ENCODE measurements around the gene KMO.
A peak's percentile ranks its signal among the peaks of the same experiment; 100 is the strongest.

Gene KMO

GRCh38 chr1:241542199-241542907, 10.2 kb downstream of the KMO start:
- DNase-seq (ENCODE audit: low spot score) = no peak

GRCh38 chr1:241548008-241548407, 15.8 kb downstream of the KMO start:
- no peak for DNase-seq (ENCODE audit: low spot score)

- no peak for DNase-seq (ENCODE audit: low spot score)
Measured at GRCh38 chr1:241550318-241550717, 18.1 kb downstream of the KMO start.

- peak; percentile 54 for DNase-seq (ENCODE audit: low spot score)
Measured at GRCh38 chr1:241551759-241552638, 19.8 kb downstream of the KMO start.

GRCh38 chr1:241553886-241554592, 21.9 kb downstream of the KMO start:
- no peak for DNase-seq (ENCODE audit: low spot score)

- DNase-seq (ENCODE audit: low spot score) = no peak
Measured at GRCh38 chr1:241555526-241555925, 23.3 kb downstream of the KMO start.

- DNase-seq (ENCODE audit: low spot score) = no peak
Measured at GRCh38 chr1:241557031-241557430, 24.9 kb downstream of the KMO start.

GRCh38 chr1:241557551-241558193, 25.5 kb downstream of the KMO start:
- no peak for DNase-seq (ENCODE audit: low spot score)

GRCh38 chr1:241560146-241560848, 28.1 kb downstream of the KMO start:
- no peak for DNase-seq (ENCODE audit: low spot score)

- DNase-seq (ENCODE audit: low spot score) = no peak
Measured at GRCh38 chr1:241560849-241561187, 28.6 kb downstream of the KMO start.

GRCh38 chr1:241569848-241570247, 37.7 kb downstream of the KMO start:
- no peak for DNase-seq (ENCODE audit: low spot score)

GRCh38 chr1:241574154-241574553, 42.0 kb downstream of the KMO start:
- no peak for DNase-seq (ENCODE audit: low spot score)

- peak; percentile 24 for DNase-seq (ENCODE audit: low spot score)
Measured at GRCh38 chr1:241579434-241579833, 47.3 kb downstream of the KMO start.

GRCh38 chr1:241582921-241583321, 50.7 kb downstream of the KMO start:
- DNase-seq (ENCODE audit: low spot score) = no peak

GRCh38 chr1:241586905-241587512, 54.8 kb downstream of the KMO start:
- peak; percentile 55 for DNase-seq (ENCODE audit: low spot score)

- DNase-seq (ENCODE audit: low spot score) = no peak
Measured at GRCh38 chr1:241589521-241589920, 57.3 kb downstream of the KMO start.

- no peak for DNase-seq (ENCODE audit: low spot score)
Measured at GRCh38 chr1:241590719-241591118, 58.5 kb downstream of the KMO start.

GRCh38 chr1:241591317-241591716, 59.1 kb downstream of the KMO start:
- DNase-seq (ENCODE audit: low spot score) = no peak

- DNase-seq (ENCODE audit: low spot score) = no peak
Measured at GRCh38 chr1:241591736-241592135, 59.6 kb downstream of the KMO start.

GRCh38 chr1:241592273-241592958, 60.2 kb downstream of the KMO start:
- no peak for DNase-seq (ENCODE audit: low spot score)

GRCh38 chr1:241593186-241593585, 61.0 kb downstream of the KMO start:
- DNase-seq (ENCODE audit: low spot score) = no peak

All from Ammon's horn (tissue), 1 donor.